ENCODE measurements around the gene UNCX.

DNA sequence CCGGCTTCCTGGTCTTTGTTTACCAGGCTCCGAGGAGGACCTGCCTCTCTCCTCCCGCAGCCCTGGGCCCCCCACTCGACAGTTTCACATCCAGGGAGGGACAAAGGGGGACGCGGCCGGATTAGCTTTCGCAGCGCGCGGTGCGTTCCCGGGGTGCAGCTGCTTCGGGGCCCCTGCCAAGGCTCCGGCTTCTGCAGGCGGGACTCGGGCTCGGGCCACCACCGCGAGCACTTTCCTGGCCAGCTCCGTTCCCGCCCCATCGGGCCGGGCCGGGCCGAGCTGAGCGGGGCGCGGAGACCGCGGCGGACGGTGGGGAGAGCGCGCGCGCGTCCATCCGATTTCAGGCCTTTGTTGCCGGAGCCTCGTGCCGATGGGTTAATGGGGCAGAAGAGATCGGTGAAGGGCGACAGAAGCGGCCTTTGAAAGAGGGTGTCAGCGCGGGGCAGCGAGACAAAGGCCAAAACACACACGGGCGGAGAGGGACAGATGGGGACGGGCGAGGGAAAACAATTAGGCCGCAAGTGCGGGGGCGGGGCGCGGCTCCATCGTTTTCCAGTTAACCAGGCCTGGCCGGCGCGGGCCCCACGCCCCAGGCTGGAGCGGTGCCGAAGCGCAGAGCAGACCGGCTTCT is 8.5 kb upstream of the UNCX start:
- TF ChIP-seq POLR2AphosphoS5 (IDR thresholded peaks at IDR 0.05): no peak
- TF ChIP-seq, protein P1, sequence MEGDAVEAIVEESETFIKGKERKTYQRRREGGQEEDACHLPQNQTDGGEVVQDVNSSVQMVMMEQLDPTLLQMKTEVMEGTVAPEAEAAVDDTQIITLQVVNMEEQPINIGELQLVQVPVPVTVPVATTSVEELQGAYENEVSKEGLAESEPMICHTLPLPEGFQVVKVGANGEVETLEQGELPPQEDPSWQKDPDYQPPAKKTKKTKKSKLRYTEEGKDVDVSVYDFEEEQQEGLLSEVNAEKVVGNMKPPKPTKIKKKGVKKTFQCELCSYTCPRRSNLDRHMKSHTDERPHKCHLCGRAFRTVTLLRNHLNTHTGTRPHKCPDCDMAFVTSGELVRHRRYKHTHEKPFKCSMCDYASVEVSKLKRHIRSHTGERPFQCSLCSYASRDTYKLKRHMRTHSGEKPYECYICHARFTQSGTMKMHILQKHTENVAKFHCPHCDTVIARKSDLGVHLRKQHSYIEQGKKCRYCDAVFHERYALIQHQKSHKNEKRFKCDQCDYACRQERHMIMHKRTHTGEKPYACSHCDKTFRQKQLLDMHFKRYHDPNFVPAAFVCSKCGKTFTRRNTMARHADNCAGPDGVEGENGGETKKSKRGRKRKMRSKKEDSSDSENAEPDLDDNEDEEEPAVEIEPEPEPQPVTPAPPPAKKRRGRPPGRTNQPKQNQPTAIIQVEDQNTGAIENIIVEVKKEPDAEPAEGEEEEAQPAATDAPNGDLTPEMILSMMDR (IDR thresholded peaks at IDR 0.05): no peak

Data from stomach (tissue), 4 donors.